GM12891 (cell line): Measurements from ENCODE around the gene PAK4.

Experiments
- PAX5 ChIP-seq: IDR thresholded peaks from 2 replicates; pipeline ENCODE4 v1.6.1; 2011; ENCODE audit warnings: low read length, moderate library complexity, mild to moderate bottlenecking; ENCODE audit not compliant: insufficient read depth, severe bottlenecking
- POLR2A ChIP-seq: IDR thresholded peaks from 2 replicates; pipeline ENCODE4 v1.6.1; 2011; ENCODE audit warnings: low read depth, low read length, control low read depth
- POLR2AphosphoS5 ChIP-seq: IDR thresholded peaks from 2 replicates; pipeline ENCODE4 v1.6.1; 2011; ENCODE audit warnings: low read depth, low read length, control low read depth
- TAF1 ChIP-seq: IDR thresholded peaks from 2 replicates; pipeline ENCODE4 v1.6.1; 2011; ENCODE audit warnings: low read depth, low read length, control low read depth

- TF ChIP-seq TAF1 (no peak), POLR2AphosphoS5 (no peak), POLR2A (no peak), PAX5 (no peak)
Observed at GRCh38 chr19:39175564-39175963, 50.0 kb downstream of the PAK4 start.
